GM18499 (cell line): ENCODE measurements around the gene PITX2.

Experiments
- ATAC-seq: cut with Tn5 transposase; IDR thresholded peaks from one replicate; pipeline ENCODE4 v1.9.1; 2021; ENCODE audit warnings: moderate number of reproducible peaks; ENCODE audit not compliant: insufficient read depth, unreplicated experiment

The PITX2 gene

GRCh38 chr4:110624904-110625494 is 2.1 kb upstream of the PITX2 start:
- ATAC-seq, result no peak

- ATAC-seq, result no peak
These were observed 1.5 kb upstream of the PITX2 start for GRCh38 chr4:110624398-110624780.

GRCh38 chr4:110623718-110624397 is 981 bp upstream of the PITX2 start:
- no peak for ATAC-seq

- ATAC-seq, result no peak
These were observed 782 bp downstream of the PITX2 start for GRCh38 chr4:110621839-110622751.

GRCh38 chr4:110621328-110621812 is 1.5 kb downstream of the PITX2 start:
- no peak for ATAC-seq

GRCh38 chr4:110620691-110621327 is 2.1 kb downstream of the PITX2 start:
- no peak for ATAC-seq

GRCh38 chr4:110620322-110620690 is 2.6 kb downstream of the PITX2 start:
- ATAC-seq, result no peak

GRCh38 chr4:110619463-110620247 is 3.2 kb downstream of the PITX2 start:
- ATAC-seq, result no peak

- no peak for ATAC-seq
These were observed 4.1 kb downstream of the PITX2 start for GRCh38 chr4:110618581-110619462.

GRCh38 chr4:110617646-110618580 is 5.0 kb downstream of the PITX2 start:
- ATAC-seq, result no peak

GRCh38 chr4:110617075-110617640 is 5.7 kb downstream of the PITX2 start:
- ATAC-seq, result no peak

- no peak for ATAC-seq
These were observed 6.4 kb downstream of the PITX2 start for GRCh38 chr4:110616238-110617074.

- no peak for ATAC-seq
These were observed 7.3 kb downstream of the PITX2 start for GRCh38 chr4:110615353-110616237.

- ATAC-seq, result no peak
These were observed 7.9 kb downstream of the PITX2 start for GRCh38 chr4:110614976-110615352.

- ATAC-seq, result no peak
These were observed 8.5 kb downstream of the PITX2 start for GRCh38 chr4:110614173-110614963.
